ENCODE data around the gene RPL19. TPM values are rescaled to one million over a fixed set of nuclear protein-coding genes. Genes with fewer than 3 reads are reported as not detected.
"Not testable (repeated sequence)": the region's sequence is repeated elsewhere in the genome, so short reads cannot be mapped to it uniquely, and the experiment has no call there.

The RPL19 gene
- total and polyA plus RNA-seq, 5 experiments from 2014 or later: 3,521 to 4,559 (median 3,970) TPM

DNA sequence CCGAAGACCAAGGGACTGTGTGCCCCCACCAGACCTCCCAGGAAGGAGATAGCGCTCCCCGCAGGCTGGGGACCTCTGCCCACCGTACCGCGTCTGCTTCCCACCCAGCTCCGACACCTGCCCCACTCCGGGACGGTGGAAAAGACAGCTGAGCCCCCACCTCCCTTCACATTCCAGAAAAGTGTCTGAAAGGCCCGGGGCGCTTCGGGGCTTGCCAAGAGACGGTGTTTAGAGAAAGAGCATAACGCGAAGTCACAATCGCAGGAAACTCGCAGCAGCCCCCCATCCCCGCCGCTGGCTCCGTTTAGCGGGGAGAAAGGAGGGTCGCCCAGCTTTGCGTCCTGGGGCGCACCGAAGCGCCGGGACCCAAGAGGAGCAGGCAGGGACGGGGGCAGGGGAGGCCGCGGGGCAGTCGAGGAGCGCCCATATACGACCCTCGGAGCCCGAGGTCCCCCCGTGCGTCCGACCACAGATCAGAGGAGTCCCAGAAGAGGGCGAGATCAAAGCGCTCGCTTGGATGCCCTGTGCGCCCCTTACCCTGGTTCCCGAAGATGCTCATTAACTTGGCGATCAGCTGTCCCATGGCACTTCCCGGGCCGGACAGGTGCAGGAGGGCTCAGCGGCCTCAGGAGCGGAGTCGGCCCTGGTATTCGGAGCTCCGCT is 34.8 kb upstream of the RPL19 start:
- ATAC-seq (peak; percentile 36 to 56), DNase-seq (no peak)
- Mint-ChIP-seq H3K27me3 (peaks cover 3 to 17% (median 7%) of the 10 kb centered on the region in 5 donors), H3K36me3 (no peaks in the 10 kb centered on the region), H3K4me3 (peak overlapping the region; percentile 87 to 97 (median 95)), H3K4me1 (peaks cover 12 to 34% (median 23%) of the 10 kb centered on the region in 4 donors), H3K27ac (peak overlapping the region in 8 of 10 donors; percentile 17 to 82 (median 48)), H3K9me3 (no peaks in the 10 kb centered on the region)
- POLR2A ChIA-PET: interaction anchor here (0.6 to 3.9 kb wide), 10 partner anchors 8 to 312 kb away, joined by 3 to 29 read pairs (median 3); partner anchors contain the start of genes RPL19 and RPL23

GRCh38 chr17:39165841-39166349 is 34.2 kb upstream of the RPL19 start, which contains the start of gene ARL5C:
Gene ARL5C, minus strand, starts transcription at chr17:39166161. Its CDS starts 401 bp downstream, at chr17:39165760.
- Mint-ChIP-seq H3K9me3 (no peaks in the 10 kb centered on the region), H3K27me3 (peaks cover 3 to 17% (median 7%) of the 10 kb centered on the region in 5 donors), H3K4me3 (peak within 1 kb of the TSS; percentile 87 to 97 (median 95)), H3K27ac (peak within 1 kb of the TSS in 8 of 10 donors; percentile 17 to 82 (median 48)), H3K4me1 (peaks cover 12 to 34% (median 25%) of the 10 kb centered on the region in 4 donors), H3K36me3 (no peaks in the 10 kb centered on the region)
- no peak for DNase-seq
- no peak for ATAC-seq
- POLR2A ChIA-PET: interaction anchor here (1.0 to 3.9 kb wide), 5 partner anchors 12 to 297 kb away, joined by 3 to 29 read pairs (median 4); partner anchors contain the start of gene RPL19

DNA sequence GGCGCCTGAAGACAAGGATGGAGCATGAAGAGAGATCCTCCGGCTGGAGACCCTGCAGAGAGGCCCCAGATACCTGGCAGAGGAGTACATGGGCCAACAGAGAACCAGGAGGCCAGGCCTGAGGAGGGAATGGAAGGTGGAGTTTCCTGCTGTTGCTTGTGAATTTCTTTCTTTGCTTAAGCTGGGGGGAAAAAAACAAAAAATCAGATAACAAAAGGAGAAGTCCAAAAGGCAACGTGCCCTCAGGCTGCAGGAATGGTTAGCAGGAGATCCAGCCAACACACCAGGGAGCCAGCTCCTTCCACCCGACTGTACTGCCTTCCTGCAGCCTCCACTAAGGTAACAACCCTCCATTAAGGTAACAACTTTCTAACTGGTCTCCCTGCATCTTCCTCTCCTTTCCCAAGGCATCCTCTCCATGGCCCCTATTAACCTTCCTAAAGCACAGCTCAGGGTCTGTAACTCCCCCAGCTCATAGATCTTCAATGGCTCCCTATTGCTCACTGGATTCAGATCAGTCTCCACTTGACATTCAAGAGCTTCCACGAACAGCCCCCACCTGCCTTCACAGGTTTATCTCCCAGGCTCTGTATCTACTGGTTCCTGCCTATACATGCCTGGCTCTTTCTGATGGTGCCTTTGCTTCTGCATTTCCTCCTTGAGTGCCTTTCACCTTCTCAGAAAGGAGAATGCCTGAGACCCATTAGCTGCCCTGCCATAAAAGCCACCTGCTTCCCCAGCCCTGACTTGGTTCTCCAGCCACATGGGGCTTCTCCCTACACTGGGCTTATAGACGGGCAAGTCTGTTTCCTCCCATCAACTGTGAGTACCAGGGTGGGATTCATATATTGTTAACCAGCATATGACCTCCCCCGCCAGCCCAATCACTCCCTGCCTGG is 33.4 kb upstream of the RPL19 start:
- Mint-ChIP-seq H3K36me3 (no peaks in the 10 kb centered on the region), H3K4me3 (peak overlapping the region in 9 of 10 donors; percentile 17 to 93 (median 62)), H3K27me3 (peaks cover 3 to 17% (median 7%) of the 10 kb centered on the region in 5 donors), H3K27ac (peak overlapping the region in 1 of 10 donors; percentile 28), H3K4me1 (peaks cover 12 to 34% (median 25%) of the 10 kb centered on the region in 4 donors), H3K9me3 (no peaks in the 10 kb centered on the region)
- POLR2A ChIA-PET: interaction anchor here (0.6 to 3.9 kb wide), 4 partner anchors 33 to 298 kb away, joined by 3 to 23 read pairs (median 4); partner anchors contain the start of gene RPL19
- ATAC-seq (no peak), DNase-seq (no peak)

GRCh38 chr17:39167476-39167875 is 32.6 kb upstream of the RPL19 start:
- Mint-ChIP-seq H3K4me3 (peak overlapping the region in 5 of 10 donors; percentile 13 to 87 (median 42)), H3K27me3 (peaks cover 3 to 17% (median 7%) of the 10 kb centered on the region in 5 donors), H3K9me3 (no peaks in the 10 kb centered on the region), H3K4me1 (peaks cover 18 to 41% (median 32%) of the 10 kb centered on the region in 4 donors), H3K27ac (peak overlapping the region in 1 of 10 donors; percentile 31), H3K36me3 (no peaks in the 10 kb centered on the region)
- ATAC-seq: no peak
- DNase-seq: no peak
- POLR2A ChIA-PET: interaction anchor here (0.6 to 3.9 kb wide), 4 partner anchors 32 to 402 kb away, joined by 3 to 23 read pairs (median 5); partner anchors contain the start of gene RPL19

- not testable (repeated sequence) for ATAC-seq, H3K27ac Mint-ChIP-seq, H3K36me3 Mint-ChIP-seq, DNase-seq, H3K4me3 Mint-ChIP-seq, H3K9me3 Mint-ChIP-seq
- peaks cover 3 to 17% (median 7%) of the 10 kb centered on the region in 5 donors for H3K27me3 Mint-ChIP-seq
- POLR2A ChIA-PET: interaction anchor here (0.6 to 0.7 kb wide), 2 partner anchors 15 to 122 kb away, joined by 3 read pairs; no protein-coding TSS in a partner anchor
- peaks cover 23 to 50% (median 43%) of the 10 kb centered on the region in 4 donors for H3K4me1 Mint-ChIP-seq
Observed at GRCh38 chr17:39168503-39168902, 31.6 kb upstream of the RPL19 start.

DNA sequence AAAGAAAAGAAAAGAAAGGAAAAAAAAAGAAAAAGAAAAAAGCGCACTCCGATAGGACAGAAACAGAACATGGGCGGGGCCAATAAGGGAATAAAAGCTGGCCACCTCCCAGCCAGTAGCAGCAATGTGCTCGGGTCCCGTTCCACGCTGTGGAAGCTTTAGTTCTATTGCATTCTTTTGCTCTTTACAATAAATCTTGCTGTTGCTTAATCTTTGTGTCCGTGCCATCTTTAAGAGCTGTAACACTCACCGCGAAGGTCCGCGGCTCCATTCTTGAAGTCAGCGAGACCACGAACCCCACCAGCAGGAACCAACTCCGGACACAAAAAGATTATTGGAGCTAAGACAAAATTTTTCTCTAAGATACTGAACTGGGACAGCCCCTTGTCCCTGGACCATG is 31.0 kb upstream of the RPL19 start:
- DNase-seq (no peak), ATAC-seq (no peak)
- peaks cover 25 to 52% (median 45%) of the 10 kb centered on the region in 4 donors for H3K4me1 Mint-ChIP-seq
- H3K27ac Mint-ChIP-seq: no peak overlapping the region
- no peaks in the 10 kb centered on the region for H3K36me3 Mint-ChIP-seq
- H3K9me3 Mint-ChIP-seq: no peaks in the 10 kb centered on the region
- no peak overlapping the region for H3K4me3 Mint-ChIP-seq
- POLR2A ChIA-PET: interaction anchor here (0.6 to 0.7 kb wide), 2 partner anchors 40 to 123 kb away, joined by 3 read pairs; no protein-coding TSS in a partner anchor
- H3K27me3 Mint-ChIP-seq: peaks cover 3 to 17% (median 7%) of the 10 kb centered on the region in 5 donors

- POLR2A ChIA-PET: interaction anchor here (0.6 kb wide), 1 partner anchor 40 kb away, joined by 3 read pairs; no protein-coding TSS in a partner anchor
Observed at GRCh38 chr17:39169518-39169917, 30.6 kb upstream of the RPL19 start.

GRCh38 chr17:39170109-39170508 is 30.0 kb upstream of the RPL19 start:
- DNase-seq (no peak), ATAC-seq (no peak)
- Mint-ChIP-seq H3K9me3 (no peaks in the 10 kb centered on the region), H3K27me3 (peaks cover 3 to 16% (median 7%) of the 10 kb centered on the region in 5 donors), H3K36me3 (no peaks in the 10 kb centered on the region), H3K27ac (no peak overlapping the region), H3K4me3 (no peak overlapping the region), H3K4me1 (peaks cover 24 to 48% (median 44%) of the 10 kb centered on the region in 4 donors)
- POLR2A ChIA-PET: interaction anchor here (0.7 kb wide), 1 partner anchor 199 kb away, joined by 5 read pairs; no protein-coding TSS in a partner anchor

More at GRCh38 chr17:39169518-39169917, 30.6 kb upstream of the RPL19 start:
- no peaks in the 10 kb centered on the region for H3K36me3 Mint-ChIP-seq
- no peak overlapping the region for H3K27ac Mint-ChIP-seq
- ATAC-seq (no peak), DNase-seq (no peak)
- no peaks in the 10 kb centered on the region for H3K9me3 Mint-ChIP-seq
- no peak overlapping the region for H3K4me3 Mint-ChIP-seq
- peaks cover 3 to 17% (median 7%) of the 10 kb centered on the region in 5 donors for H3K27me3 Mint-ChIP-seq
- peaks cover 25 to 51% (median 44%) of the 10 kb centered on the region in 4 donors for H3K4me1 Mint-ChIP-seq

- no peak overlapping the region for H3K4me3 Mint-ChIP-seq
- H3K27ac Mint-ChIP-seq: peak overlapping the region in 1 of 10 donors; percentile 68
- peaks cover 3 to 16% (median 7%) of the 10 kb centered on the region in 5 donors for H3K27me3 Mint-ChIP-seq
- H3K36me3 Mint-ChIP-seq: no peaks in the 10 kb centered on the region
- DNase-seq: no peak
- POLR2A ChIA-PET: interaction anchor here (0.7 to 1.4 kb wide), 4 partner anchors 13 to 200 kb away, joined by 3 to 5 read pairs (median 4); no protein-coding TSS in a partner anchor
- ATAC-seq: no peak
- peaks cover 26 to 51% (median 43%) of the 10 kb centered on the region in 4 donors for H3K4me1 Mint-ChIP-seq
- no peaks in the 10 kb centered on the region for H3K9me3 Mint-ChIP-seq
Observed at GRCh38 chr17:39170558-39170957, 29.5 kb upstream of the RPL19 start.

- POLR2A ChIA-PET: interaction anchor here (1.4 kb wide), 1 partner anchor 188 kb away, joined by 4 read pairs; no protein-coding TSS in a partner anchor
- peak overlapping the region in 2 of 10 donors; percentile 6 to 41 for H3K27ac Mint-ChIP-seq
- H3K27me3 Mint-ChIP-seq: peaks cover 0 to 6% (median 2%) of the 10 kb centered on the region in 5 donors
- H3K36me3 Mint-ChIP-seq: no peaks in the 10 kb centered on the region
- H3K9me3 Mint-ChIP-seq: no peaks in the 10 kb centered on the region
- ATAC-seq (no peak), DNase-seq (no peak)
- peaks cover 22 to 44% (median 37%) of the 10 kb centered on the region in 4 donors for H3K4me1 Mint-ChIP-seq
- H3K4me3 Mint-ChIP-seq: no peak overlapping the region
Observed at GRCh38 chr17:39171933-39172332, 28.1 kb upstream of the RPL19 start.

- POLR2A ChIA-PET: interaction anchor here (1.0 to 2.4 kb wide), 2 partner anchors 8 to 191 kb away, joined by 4 to 14 read pairs; no protein-coding TSS in a partner anchor
- H3K27ac Mint-ChIP-seq: peak overlapping the region in 4 of 10 donors; percentile 58 to 83 (median 69)
Observed at GRCh38 chr17:39173080-39173479, 27.0 kb upstream of the RPL19 start.

More at GRCh38 chr17:39173080-39173479, 27.0 kb upstream of the RPL19 start:
- ATAC-seq (peak in 1 of 2 donors; percentile 38), DNase-seq (peak in 2 of 10 donors; percentile 14 to 22)
- Mint-ChIP-seq H3K4me1 (peaks cover 16 to 35% (median 28%) of the 10 kb centered on the region in 4 donors), H3K9me3 (no peaks in the 10 kb centered on the region), H3K36me3 (peaks cover 0 to 4% (median 0%) of the 10 kb centered on the region in 3 donors), H3K27me3 (peaks cover 0 to 6% (median 0%) of the 10 kb centered on the region in 5 donors), H3K4me3 (no peak overlapping the region)
